NCI-H526 (cell line): ENCODE measurements around the gene EML4.

Source experiments
- DNase-seq, 2 experiments: peaks; one replicate each; lab custom pipeline; 2025; lab: John Stamatoyannopoulos, UW

EML4 gene

DNA sequence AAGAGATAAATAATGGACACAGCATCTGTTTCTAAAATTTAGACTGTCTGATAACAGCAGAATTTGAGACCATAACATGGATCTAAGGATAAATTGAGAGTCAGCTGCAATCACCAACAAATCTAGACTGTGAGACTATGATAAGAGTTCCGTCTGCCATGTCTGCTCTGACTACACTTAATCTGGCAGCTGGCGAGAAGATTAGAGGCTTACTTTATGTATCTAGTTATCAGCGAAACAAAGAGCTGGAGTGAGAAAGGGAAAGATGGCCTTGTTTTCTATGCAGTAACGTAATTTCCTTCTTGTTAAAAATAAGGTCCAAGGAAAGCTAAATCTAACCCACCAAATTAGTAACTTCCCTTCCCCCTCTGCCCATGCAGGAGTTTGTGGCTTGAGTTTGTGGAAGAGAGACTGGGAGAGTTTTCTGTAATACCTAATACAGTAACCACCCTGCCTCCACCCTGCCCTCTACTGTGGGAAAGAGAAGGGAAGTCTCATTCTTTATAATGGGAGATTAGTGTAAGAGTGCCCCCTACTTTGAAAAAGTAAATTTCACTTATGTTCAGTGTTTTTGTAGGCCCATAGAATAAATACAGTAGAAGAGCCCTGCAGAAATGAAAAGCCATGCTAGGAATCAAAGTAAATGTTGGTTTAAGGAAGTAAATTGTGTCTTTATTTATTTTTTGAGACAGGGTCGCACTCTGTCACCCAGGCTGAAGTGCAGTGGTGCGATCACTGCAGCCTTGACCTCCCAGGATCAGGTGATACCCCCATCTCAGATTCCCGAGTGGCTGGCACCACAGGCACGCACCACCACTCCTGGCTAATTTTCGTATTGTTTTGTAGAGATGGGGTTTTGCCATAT, 27.5 kb downstream of the EML4 start:
- peak in 1 of 2 experiments; percentile 28 for DNase-seq

DNA sequence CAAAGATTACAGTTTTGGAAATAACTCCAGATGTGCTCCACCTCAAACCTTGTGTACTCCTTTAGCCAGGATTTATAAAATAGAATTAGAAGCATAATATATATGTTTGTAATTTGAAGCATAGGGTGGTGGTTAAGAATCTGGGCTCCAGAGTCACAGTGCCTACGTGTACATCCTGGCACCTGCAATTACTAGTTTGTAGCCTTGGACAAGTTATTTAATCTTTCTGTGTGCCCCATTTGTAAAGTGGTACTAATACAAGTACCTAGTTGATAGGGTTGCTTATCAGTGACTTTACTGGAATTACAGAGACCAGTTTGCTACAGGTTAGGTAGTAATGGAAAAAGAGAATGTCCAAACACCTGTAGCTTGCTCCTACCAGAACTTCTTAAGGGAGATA, 28.6 kb downstream of the EML4 start:
- no peak for DNase-seq

DNA sequence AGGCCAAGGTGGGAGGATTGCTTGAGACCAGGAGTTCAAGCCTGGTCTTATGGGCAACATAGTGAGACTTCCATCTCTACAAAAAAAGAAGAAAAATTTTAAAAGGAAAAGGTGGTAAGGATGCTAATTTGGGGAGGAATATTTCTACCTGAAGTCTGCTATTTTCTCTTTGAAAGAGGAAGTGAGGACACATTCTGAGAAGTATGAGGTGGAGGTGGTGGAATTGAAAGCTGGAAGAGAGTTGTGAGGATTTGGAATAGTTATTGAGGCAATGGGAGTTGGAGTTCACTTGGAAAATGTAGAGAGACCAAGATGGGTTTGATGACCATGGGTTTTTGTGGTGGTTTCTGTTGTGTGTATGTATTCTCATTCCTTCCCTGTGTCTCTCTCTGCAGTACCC, 29.3 kb downstream of the EML4 start:
- DNase-seq = no peak

DNA sequence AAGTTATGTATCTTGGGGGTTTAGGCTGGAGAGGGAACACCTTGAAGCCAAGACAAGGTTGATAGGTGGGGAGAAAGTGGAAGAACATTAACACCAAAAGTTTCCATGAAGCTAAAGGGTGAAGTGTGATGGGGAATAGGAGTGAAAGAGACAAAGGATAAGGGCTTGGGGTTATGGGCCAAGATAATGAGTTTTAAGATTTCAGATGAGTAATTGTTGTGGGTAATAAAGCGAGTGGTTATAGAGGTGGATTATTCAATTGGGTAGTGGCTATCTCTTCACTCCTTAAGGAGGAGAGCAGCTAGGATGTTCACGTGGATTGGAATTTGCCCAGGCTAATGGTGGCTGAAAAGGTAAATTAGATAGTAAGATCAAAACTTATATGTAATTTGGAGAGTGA, 29.8 kb downstream of the EML4 start:
- DNase-seq = no peak

DNA sequence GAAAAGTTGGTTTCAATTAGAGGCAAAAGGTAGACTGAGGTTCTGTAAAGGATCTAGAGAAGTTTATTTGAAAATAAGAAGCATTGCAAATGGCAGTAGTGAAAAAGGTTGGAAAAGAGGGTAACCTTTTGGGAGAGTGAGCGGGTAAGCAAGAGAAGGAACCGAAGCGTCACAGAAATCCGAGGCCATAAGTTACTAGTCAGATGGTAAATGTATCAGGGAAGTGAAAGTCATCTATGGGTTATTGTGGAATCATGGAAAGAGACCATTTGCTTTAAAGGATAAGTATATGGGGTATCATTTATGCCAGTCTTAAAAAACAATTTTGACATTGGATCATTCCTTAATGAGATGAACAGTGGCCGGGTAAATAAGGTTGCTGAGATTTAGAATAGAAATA, 30.5 kb downstream of the EML4 start:
- DNase-seq = no peak

DNA sequence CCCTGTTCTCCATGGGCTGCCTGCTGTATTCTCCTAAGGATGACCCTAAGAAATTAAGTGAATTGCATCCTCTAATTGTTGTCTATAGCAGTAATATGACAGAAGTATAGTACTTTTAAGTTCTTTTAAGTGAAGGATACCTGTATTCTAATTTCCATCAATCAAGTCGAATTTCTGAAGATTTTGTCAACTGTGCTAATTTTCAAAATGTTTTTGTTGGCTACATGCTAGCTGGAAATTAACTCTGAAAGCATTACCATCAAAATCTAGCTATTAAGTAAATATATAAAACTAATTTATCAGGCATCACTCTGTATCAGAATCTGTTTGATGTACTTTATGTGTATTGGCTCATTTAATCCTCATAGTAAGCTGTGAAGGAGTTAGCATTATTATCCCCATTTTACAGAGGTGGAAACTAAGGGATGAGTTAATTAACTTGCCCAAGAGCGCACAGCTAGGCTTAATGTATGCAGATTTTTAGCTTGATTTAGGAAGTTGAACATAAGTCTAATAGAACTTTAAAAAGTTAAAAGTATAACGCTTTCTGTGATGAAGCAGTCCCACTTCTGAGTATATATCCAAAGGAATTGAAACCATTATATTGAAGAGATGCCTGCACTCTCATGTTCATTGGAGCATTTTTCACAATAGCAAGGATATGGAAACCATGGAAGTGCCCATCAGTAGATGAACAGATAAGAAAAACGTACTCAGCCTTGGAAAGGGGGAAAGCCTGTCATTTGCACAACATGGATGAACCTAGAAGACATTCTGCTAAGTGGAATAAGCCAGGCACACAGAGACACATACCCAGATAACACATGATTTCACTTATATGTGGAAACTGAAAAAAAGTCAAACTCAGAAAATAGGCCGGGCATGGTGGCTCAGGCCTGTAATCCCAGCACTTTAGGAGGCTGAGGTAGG, 32.0 kb downstream of the EML4 start:
- DNase-seq = no peak

DNA sequence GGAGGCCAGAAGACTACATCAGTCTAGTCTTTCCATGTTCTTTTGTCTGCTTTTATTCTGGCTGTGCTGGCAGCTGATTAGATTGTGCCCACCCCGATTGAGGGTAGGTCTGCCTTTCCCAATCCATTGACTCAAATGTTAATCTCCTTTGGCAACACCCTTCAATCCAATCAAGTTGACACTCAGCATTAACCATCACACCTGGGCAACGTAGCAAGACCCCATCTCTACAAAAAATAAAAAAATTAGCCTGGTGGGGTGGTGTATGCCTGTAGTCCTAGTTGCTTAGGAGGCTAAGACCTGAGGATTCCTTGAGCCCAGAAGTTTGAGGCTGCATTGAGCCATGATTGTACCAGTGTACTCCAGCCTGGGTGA, 33.5 kb downstream of the EML4 start:
- DNase-seq = no peak

DNA sequence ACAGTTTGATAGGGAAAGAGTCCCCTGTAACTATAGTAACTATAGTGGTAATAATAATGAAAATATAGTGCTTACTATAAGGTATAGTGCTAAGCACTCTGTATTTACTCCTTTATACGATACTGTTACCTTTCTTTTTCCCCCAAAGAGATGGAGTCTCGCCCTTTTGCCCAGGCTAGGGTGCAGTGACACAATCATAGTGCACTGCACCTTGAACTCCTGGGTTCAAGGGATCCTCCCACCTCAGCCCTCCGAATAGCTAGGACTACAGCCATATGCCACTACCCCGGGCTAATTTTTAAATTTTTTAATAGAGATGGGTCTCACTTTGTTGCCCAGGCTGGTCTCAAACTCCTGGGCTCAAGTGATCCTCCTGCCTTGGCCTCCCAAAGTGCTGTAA, 34.6 kb downstream of the EML4 start:
- DNase-seq = no peak

DNA sequence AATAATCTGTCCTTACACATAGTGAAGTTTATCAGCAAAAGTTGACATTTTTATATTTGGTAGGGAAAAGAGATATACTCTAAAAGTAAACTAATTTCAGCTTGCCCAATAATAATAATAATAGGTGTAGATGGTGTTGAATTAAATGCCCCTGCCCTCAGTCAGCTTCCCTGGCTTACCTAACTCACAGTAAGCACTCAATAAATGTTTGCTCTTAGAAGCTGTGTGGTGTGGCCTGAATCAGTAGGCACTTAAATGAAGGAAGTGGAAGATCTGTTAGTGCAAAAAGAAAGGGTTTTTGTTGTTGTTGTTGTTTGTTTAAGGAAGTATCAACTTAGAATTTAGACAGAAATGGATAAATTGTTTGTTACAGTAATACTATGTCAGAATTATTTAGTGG, 36.2 kb downstream of the EML4 start:
- DNase-seq = no peak

DNA sequence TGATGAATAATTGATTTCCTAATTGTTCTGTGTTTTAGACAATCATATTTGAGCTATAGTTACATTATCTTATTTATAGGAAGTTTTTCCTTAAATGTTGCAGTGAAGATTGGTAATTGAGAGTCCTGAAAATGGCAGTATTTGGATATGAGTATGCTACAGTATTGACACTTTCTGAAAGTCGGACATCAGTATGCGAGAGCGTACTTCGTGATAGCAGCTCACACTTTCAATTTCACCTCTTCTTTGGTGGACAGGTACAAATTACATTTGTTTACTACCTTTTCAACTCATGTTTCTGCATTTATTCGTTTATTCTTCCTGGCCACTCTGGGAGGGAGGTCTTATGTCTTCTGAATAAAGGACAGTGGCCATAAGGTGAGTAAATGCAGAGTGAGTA, 38.7 kb downstream of the EML4 start:
- no peak for DNase-seq

DNA sequence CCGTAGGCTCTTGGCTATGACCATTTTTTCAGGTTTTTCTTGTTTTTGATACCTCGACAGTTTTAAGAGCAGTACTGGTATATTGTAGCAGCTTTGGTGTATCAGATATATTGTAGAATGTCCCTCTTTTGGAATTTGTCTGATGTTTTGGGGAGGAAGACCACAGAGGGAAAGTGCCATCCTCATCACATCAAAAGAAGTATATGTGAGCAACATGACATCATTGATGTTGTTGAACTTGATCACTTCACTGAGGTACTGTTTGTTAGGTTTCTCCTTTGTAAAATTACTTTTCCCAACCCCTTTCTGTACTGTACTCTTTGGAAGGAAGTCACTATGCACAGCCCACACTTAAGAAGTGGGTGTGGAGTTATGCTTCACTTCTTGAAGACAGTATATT, 41.0 kb downstream of the EML4 start:
- no peak for DNase-seq

DNA sequence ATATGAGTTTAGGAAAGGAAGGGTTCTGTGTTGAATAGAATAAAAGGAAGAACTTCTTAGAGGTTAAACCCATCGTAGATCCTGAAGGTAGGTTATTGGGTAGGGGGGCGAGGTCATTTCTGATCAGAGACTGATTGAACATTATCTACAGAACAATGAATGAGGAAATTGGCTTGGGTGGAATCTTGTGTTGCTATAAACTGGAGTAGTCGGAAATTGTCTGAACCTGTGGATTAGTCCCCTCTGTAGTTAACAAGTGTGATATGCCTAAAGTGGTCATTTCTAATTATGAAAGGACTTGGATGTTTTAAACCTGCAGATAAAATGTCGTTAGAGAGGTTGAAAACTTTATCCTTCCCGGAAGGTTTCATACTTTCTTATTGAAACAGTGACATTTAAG, 42.1 kb downstream of the EML4 start:
- no peak for DNase-seq

DNA sequence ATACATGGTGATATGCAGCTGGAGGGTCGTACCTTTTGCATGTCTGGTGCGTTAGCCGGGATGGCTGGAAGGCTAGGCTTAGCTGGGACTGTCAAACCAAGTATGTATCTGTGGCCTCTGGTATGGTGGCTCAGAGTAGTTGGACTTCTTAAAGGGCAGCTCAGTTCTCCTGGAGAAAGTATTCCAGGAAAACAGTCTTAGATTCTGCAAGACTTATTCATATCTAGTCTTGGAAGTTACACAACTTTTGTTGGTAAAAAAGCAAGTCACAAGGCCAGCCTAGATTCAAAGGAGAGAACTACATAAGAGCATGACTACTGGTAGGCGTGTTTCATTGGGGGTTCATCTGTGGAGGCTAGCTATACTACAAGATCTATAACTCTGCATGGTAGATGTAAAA, 45.5 kb downstream of the EML4 start:
- DNase-seq = no peak

DNA sequence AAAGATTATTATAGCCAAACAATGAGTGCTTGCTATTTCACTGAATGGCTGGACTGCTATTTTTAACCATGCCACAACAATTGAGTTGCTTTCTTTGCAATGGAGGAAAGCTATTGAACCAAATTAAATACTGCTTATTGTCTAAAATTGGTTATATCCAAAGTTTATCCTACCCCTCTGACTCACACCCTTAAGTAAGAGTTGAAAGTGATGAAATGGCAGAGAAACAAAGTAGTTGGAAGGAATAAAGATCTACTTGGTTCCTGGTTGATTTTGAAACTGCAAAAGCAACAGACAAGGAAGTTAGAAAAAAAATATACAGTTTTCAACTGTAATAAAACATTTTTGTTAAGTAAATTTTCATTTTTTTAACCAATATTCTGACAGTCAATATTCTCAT, 47.5 kb downstream of the EML4 start:
- no peak for DNase-seq

DNA sequence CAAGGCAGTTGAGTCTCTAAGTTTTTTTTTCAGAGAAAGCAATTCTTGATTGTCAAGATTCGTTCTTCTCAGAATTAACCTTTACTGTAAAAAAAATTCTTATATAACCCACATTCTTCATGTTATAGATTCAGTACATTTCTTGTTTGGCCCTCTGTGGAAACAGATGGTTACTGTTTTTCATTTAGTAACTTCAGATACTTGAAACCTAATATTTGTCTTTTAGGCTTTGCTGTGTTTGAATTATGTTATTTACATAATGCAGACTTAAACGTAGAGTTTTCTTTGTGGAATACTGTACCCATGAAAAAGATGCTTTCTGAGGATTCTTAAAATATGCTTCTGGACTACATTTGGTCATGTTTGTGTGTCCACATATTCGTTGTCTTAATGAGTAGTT, 48.2 kb downstream of the EML4 start:
- no peak for DNase-seq

DNA sequence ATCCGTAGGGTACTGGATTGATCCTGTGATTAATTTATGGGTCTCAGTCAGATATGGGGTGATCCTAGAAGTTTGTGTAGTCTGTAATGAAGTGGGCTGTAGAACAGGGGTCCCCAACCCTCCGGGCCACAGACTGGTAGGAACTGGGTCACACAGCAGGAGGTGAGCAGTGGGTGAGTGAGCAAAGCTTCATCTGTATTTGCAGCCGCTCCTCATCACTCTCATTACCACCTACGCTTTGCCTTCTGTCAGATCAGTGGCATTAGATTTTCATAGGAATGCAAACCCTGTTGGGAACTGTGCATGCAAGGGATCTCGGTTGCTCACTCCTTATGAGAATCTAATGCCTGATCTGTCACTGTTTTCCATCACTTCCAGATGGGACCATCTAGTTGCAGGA, 48.8 kb downstream of the EML4 start:
- no peak for DNase-seq

DNA sequence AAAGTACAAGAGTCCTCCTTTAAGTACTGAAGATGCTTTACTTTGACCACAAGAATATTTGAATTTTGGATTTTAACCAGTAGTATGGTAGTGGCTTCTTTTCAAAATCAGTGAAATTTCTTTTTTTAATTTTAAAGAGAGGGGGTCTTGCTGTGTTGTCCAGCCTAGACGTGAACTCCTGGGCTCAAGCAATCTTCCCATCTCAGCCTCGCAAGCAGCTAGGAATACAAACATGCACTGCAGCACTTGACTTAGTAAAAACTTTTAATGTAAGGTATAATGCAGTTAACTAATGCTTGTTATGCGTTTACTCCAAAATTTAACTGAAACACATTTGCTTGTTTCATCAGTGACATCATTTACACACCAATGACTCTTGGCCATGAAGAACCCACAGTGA, 49.6 kb downstream of the EML4 start:
- no peak for DNase-seq

DNA sequence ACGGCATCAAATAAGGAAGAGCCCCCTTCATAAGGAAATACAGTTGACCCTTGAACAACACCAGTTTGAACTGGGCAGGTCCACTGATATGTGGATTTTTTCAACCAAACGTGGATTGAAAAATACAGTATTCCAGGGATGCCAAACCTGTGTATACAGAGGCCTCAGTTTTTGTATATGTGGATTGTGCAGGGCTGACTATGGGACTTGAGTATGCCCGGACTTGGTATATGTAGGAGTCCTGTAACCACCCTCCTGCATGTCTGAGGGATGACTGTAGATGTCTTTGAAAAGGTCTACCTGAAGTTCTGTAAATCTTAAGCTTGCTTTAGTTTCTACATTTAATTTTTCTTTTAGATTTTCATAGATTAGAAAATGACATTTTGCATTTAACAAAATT, 50.0 kb downstream of the EML4 start:
- no peak for DNase-seq

DNA sequence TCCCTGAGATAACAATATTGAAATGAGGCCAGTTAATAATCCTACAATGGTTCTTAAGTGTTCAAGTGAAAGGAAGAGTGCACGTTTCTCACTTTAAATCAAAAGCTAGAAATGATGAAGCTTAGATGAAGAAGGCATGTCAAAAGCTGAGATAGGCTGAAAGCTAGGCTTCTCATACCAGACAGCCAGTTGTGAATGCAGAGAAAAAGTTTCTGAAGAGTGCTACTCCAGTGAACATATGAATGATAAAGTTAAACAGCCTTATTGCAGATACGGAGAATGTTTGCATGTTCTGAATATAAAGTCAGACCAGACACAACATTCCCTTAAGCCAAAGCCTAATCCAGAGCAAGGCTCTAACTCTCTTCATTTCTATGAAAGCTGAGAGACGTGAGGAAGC, 51.4 kb downstream of the EML4 start:
- DNase-seq = no peak

DNA sequence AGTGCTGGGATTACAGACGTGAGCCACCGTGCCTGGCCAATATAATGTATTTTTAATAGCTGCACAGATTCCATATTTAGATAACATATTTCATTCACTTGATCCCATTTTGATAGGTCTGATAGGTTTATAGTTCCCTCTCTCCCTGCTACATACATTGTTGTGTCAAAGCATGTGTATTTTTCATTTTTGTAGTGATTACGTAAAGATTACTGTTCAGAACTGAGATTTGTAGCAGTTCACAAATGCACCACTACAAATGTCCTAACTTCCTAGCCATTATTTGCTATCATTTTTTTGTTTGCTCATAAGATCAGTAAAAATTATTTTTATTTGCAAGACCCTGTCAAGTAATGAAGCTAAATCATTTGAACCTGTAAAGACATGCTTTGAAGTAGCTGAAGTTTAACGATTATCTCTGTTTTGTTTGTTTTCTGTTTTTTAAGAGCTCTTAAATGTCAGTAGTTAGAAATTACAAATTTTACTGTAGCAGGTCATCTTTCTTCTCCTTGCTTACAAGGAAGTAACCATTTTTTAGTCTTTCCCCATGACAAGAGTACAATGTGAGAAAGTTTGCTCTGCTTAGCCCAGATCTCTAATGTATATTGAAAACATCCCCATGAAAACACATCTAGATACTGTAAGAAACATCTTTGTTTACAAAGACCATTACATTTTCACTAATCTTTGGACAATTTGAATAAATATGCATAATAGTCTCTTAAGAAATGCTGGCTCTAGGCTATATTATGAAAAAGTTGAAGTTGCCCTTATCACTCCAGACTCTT, 54.1 kb downstream of the EML4 start:
- DNase-seq = no peak

DNA sequence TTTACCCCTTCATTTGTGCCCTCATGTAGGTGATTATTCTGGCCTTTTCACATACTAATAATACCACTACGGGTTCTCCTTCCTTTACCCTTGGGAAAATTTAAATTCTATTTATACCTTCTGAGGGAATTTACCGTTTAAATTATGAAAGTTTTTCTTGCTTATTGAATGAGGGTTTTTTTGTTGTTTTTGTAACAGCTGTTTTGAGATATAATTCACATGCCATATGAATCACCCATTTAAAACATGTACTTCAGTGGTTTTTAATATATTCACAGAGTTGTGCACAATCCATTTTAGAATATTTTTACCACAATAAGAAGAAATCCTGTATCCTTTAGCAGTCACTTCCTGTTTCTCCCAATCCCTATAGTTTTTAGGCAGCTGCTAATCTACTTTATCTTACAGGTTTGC, 54.7 kb downstream of the EML4 start:
- no peak for DNase-seq

DNA sequence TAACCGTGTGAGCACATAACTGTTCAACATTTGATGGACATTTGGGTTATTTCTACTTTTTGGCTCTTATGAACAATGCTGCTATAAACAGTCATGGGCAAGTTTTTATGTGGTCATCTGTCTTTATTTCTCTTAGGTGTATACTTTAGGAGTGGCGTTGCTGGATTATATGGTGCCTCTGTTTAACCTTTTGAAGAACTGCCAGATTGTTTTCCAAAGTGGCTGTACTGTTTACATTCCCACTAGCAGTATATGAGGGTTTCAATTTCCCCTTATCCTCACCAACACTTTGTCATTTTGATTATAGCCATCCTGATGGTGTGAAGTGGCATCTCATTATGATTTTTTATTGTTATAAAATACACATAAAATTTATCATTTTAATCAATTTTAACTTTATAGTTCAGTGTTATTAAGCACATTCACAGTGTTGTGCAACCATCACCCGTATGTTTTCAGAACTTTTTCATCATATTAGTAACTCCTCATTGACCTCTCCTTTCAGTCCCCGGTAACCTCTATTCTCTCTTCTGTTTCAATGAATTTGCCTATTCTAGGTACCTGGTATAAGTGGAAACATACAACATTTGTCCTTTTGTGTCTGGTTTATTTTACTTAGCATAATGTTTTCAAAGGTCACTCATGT, 55.4 kb downstream of the EML4 start:
- DNase-seq = no peak
